ENCODE measurements around the gene SLC16A12. TPM values are rescaled to one million over a fixed set of nuclear protein-coding genes. Genes with fewer than 3 reads are reported as not detected.

SLC16A12 gene
- total RNA-seq, 1 experiment from 2014 or later = 1.0 TPM

GRCh38 chr10:89388806-89389205, 146.6 kb downstream of the SLC16A12 start:
- no TSS peak for BruUV-seq (replicated peaks)
- CTCF ChIA-PET = no interaction called here
- Mint-ChIP-seq H3K27ac (ENCODE audit: unreplicated experiment) (no peak overlapping the region), H3K36me3 (ENCODE audit: insufficient read depth, unreplicated experiment) (peaks cover 9% of the 10 kb centered on the region), H3K4me1 (ENCODE audit: low read depth, unreplicated experiment) (no peaks in the 10 kb centered on the region), H3K27me3 (ENCODE audit: unreplicated experiment) (no peaks in the 10 kb centered on the region), H3K9me3 (ENCODE audit: low read depth, unreplicated experiment) (no peaks in the 10 kb centered on the region), H3K4me3 (ENCODE audit: low read depth, unreplicated experiment) (no peak overlapping the region)
- intact Hi-C loops (cut with micrococcal nuclease; ENCODE audit: unreplicated experiment) = loop anchor here (1.0 kb wide), 1 partner anchor 172 kb away; no protein-coding TSS in a partner anchor
- DNase-seq = no peak
- no peak for TF ChIP-seq CTCF (IDR thresholded peaks at IDR 0.05; ENCODE audit: unreplicated experiment)

- CTCF ChIA-PET = no interaction called here
- Mint-ChIP-seq H3K27me3 (ENCODE audit: unreplicated experiment) (no peaks in the 10 kb centered on the region), H3K4me1 (ENCODE audit: low read depth, unreplicated experiment) (no peaks in the 10 kb centered on the region), H3K4me3 (ENCODE audit: low read depth, unreplicated experiment) (no peak overlapping the region), H3K9me3 (ENCODE audit: low read depth, unreplicated experiment) (no peaks in the 10 kb centered on the region), H3K36me3 (ENCODE audit: insufficient read depth, unreplicated experiment) (no peaks in the 10 kb centered on the region), H3K27ac (ENCODE audit: unreplicated experiment) (no peak overlapping the region)
- TF ChIP-seq CTCF (IDR thresholded peaks at IDR 0.05; ENCODE audit: unreplicated experiment) = no peak
- DNase-seq = no peak
- no TSS peak for BruUV-seq (replicated peaks)
- intact Hi-C loops (cut with micrococcal nuclease; ENCODE audit: unreplicated experiment) = no loop called here
Measured at GRCh38 chr10:89384474-89385340, 150.7 kb downstream of the SLC16A12 start.

GRCh38 chr10:89382757-89383156, 152.6 kb downstream of the SLC16A12 start:
- Mint-ChIP-seq H3K27ac (ENCODE audit: unreplicated experiment) (no peak overlapping the region), H3K36me3 (ENCODE audit: insufficient read depth, unreplicated experiment) (no peaks in the 10 kb centered on the region), H3K9me3 (ENCODE audit: low read depth, unreplicated experiment) (no peaks in the 10 kb centered on the region), H3K27me3 (ENCODE audit: unreplicated experiment) (no peaks in the 10 kb centered on the region), H3K4me3 (ENCODE audit: low read depth, unreplicated experiment) (no peak overlapping the region), H3K4me1 (ENCODE audit: low read depth, unreplicated experiment) (no peaks in the 10 kb centered on the region)
- CTCF ChIA-PET = no interaction called here
- no peak for TF ChIP-seq CTCF (IDR thresholded peaks at IDR 0.05; ENCODE audit: unreplicated experiment)
- BruUV-seq (replicated peaks) = no TSS peak
- intact Hi-C loops (cut with micrococcal nuclease; ENCODE audit: unreplicated experiment) = no loop called here
- DNase-seq = no peak

Other genes with a start within 250 kb of the SLC16A12 start
- gene IFIT2, start 233.5 kb downstream of the SLC16A12 start, total RNA-seq (2022) = 40.8 and 139 TPM in 2 replicates
- gene IFIT3, start 207.6 kb downstream of the SLC16A12 start, total RNA-seq (2022) = 45.2 and 153 TPM in 2 replicates
- gene IFIT1B, start 157.5 kb downstream of the SLC16A12 start, total RNA-seq (2022) = not detected in 2 replicates
- gene IFIT1, start 143.0 kb downstream of the SLC16A12 start, total RNA-seq (2022) = 52.3 and 201 TPM in 2 replicates
- 13.8 and 23.5 TPM in 2 replicates for gene IFIT5, start 121.0 kb downstream of the SLC16A12 start, total RNA-seq (2022)
- gene PANK1, start 109.6 kb upstream of the SLC16A12 start, total RNA-seq (2022) = 5.8 and 8.6 TPM in 2 replicates
- gene KIF20B, start 166.0 kb upstream of the SLC16A12 start, total RNA-seq (2022) = 38.4 and 39.9 TPM in 2 replicates